OCI-LY3 (cell line): ENCODE results near the gene ARL6IP4.

Experiments used
- H2AFZ ChIP-seq: fragments of 200-600, 300-600 bp; shearing (Covaris generic); 2 replicates; pipeline ENCODE4 v1.6.0; 2014; ENCODE audit warnings: antibody characterized with exemption, low read depth, low read length
- H3K27ac ChIP-seq: fragments of 200-600, 300-600 bp; sonication (generic); 2 replicates; pipeline ENCODE4 v1.5.1; 2014; ENCODE audit warnings: mild to moderate bottlenecking, low read length, moderate library complexity, mixed read lengths
- H3K27me3 ChIP-seq: fragments of 200-600, 300-600 bp; sonication (generic); 2 replicates; pipeline ENCODE4 v1.6.1; 2014; ENCODE audit warnings: low read depth, low read length, mixed read lengths
- H3K36me3 ChIP-seq: fragments of 200-600, 300-600 bp; sonication (generic); replicated peaks from 2 replicates; pipeline ENCODE3; 2014; ENCODE audit warnings: low read depth, low read length, mixed read lengths
- H3K4me1 ChIP-seq: fragments of 300-600, 200-600 bp; sonication (generic); 2 replicates; pipeline ENCODE4 v1.6.1; 2014; ENCODE audit warnings: low read length, mixed read lengths
- H3K4me2 ChIP-seq: fragments of 200-600, 300-600 bp; sonication (generic); 2 replicates; pipeline ENCODE4 v1.6.1; 2014; ENCODE audit warnings: low read length, mixed read lengths
- H3K4me3 ChIP-seq: fragments of 300-600, 200-600 bp; sonication (generic); 2 replicates; pipeline ENCODE4 v1.5.1; 2014; ENCODE audit warnings: antibody characterized with exemption, mild to moderate bottlenecking, low read length, moderate library complexity
- H3K79me2 ChIP-seq: fragments of 300-600, 200-600 bp; shearing (Covaris generic); 2 replicates; pipeline ENCODE4 v1.6.1; 2014; ENCODE audit warnings: mild to moderate bottlenecking, low read length, mixed read lengths
- H3K9ac ChIP-seq: fragments of 300-600, 200-600 bp; shearing (Covaris generic); 2 replicates; pipeline ENCODE4 v1.6.0; 2014; ENCODE audit warnings: mild to moderate bottlenecking, low read length, moderate library complexity
- H3K9me3 ChIP-seq: fragments of 200-600, 300-600 bp; shearing (Covaris generic); 2 replicates; pipeline ENCODE4 v1.6.1; 2014; ENCODE audit warnings: low read length, mixed read lengths; ENCODE audit not compliant: insufficient read depth
- H4K20me1 ChIP-seq: fragments of 200-600, 300-600 bp; sonication (generic); 2 replicates; pipeline ENCODE4 v1.6.1; 2016; ENCODE audit warnings: low read length, mixed read lengths; ENCODE audit not compliant: insufficient read depth
- CTCF ChIP-seq: fragments of 200-600, 300-600 bp; sonication (generic); IDR thresholded peaks from 2 replicates; pipeline ENCODE4 v1.5.1; 2014; ENCODE audit warnings: antibody characterized with exemption, low read length, low read depth
- EZH2phosphoT487 ChIP-seq: fragments of 200-600 bp; shearing (Covaris generic); IDR thresholded peaks from 2 replicates; pipeline ENCODE4 v1.6.1; 2018; ENCODE audit warnings: antibody characterized with exemption, mixed run types, low read depth

The ARL6IP4 gene

DNA sequence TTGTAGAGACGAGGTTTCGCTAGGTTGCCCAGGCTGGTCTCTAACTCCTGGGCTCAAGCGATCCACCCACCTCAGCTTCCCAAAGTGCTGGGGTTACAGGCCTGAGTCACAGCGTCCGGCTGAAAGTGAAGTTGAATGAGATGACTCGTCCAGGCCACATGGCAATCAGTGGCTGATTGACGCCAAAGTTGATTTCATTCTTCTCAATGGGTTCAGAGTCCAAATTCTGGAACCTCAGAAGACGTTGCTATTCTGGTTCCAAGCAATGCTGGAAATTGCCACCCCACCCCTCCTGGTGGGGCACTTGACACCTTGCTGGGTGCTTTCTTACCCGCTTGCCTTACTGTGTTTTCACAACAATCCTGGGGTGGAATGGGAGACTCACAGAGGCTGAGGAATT lies 29.1 kb upstream of the ARL6IP4 start:
- no peaks in the 10 kb centered on the region for H4K20me1 ChIP-seq
- no peaks in the 10 kb centered on the region for H3K36me3 ChIP-seq
- H3K27ac ChIP-seq: no peak overlapping the region
- no peak overlapping the region for H2AFZ ChIP-seq
- no peaks in the 10 kb centered on the region for H3K9me3 ChIP-seq
- peaks cover 12% of the 10 kb centered on the region; the same call in 1 of the 2 replicates for H3K4me1 ChIP-seq
- H3K27me3 ChIP-seq: peaks cover 6% of the 10 kb centered on the region; the same call in 1 of the 2 replicates
- H3K9ac ChIP-seq: no peak overlapping the region
- H3K4me3 ChIP-seq: no peak overlapping the region
- no peak overlapping the region for H3K4me2 ChIP-seq
- H3K79me2 ChIP-seq: no peaks in the 10 kb centered on the region
- TF ChIP-seq EZH2phosphoT487 (no peak), CTCF (no peak)

DNA sequence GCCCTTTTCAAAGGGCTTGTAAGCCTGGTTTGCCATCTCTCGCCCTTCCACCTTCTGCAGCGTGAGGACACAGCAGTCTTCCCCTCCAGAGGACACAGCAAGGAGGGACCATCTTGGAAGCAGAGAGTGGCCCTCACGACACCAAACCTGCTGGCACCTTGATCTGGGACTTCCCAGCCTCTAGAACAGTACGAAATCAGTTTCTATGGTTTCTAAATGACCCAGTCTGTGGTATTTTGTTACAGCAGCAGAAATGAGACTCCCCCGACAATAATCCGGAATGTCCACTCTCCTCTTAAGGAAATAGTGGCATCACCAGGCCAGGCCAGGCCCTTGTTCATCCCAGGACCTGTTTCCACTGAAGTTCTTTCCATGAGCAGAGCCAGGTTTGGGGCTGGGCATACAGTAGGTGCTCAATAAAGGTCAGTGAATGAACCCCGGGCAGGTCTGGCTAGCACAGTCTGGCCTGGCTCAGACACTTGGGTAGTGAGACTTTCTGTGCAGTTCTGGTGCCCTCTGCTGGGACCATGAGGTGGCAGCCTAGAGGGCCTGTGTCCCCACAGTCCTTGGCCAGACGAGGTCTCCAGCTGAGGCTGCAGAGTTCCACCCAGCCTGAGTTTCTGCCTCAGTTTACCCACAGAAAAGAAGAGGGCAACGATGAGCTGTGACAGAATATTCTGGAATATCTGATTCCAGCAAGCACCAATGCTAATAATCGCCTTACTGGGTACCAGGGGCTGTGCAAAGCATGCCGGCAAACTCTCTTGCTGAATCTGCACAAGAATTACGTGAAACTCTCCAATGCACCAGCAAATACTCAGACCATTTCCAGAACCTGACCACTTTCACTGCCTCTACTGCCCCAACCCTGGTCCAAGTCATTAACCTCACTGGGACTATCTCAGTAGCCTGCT lies 28.2 kb upstream of the ARL6IP4 start:
- peaks cover 6% of the 10 kb centered on the region; the same call in 1 of the 2 replicates for H3K27me3 ChIP-seq
- H3K79me2 ChIP-seq: no peaks in the 10 kb centered on the region
- H3K4me3 ChIP-seq: no peak overlapping the region
- no peaks in the 10 kb centered on the region for H3K36me3 ChIP-seq
- peaks cover 5% of the 10 kb centered on the region; the same call in 1 of the 2 replicates for H3K4me1 ChIP-seq
- no peak overlapping the region for H3K4me2 ChIP-seq
- no peaks in the 10 kb centered on the region for H3K9me3 ChIP-seq
- TF ChIP-seq EZH2phosphoT487 (no peak), CTCF (peak; percentile 92)
- H3K27ac ChIP-seq: no peak overlapping the region
- no peak overlapping the region for H3K9ac ChIP-seq
- H4K20me1 ChIP-seq: no peaks in the 10 kb centered on the region
- no peak overlapping the region for H2AFZ ChIP-seq

DNA sequence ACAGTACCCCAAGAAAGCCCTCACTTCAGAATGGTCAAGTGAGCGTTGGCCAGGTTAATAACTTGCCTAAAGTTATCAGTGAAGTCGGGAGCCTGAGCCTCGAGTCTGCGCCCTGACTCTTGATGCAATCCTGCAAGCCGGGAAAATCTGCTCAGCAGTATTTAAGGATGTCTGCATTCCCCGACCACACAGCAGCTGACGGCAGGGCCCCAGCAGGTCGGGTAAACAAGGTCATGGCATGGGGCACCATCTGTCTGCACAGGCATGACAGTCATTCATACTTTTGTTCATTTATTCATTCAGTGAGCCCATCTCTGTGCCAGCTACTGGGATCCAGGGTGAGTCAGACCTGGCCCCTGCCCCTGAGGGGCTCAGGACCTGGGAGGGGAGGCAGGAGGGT lies 25.3 kb upstream of the ARL6IP4 start:
- Histone ChIP-seq H3K36me3 (no peaks in the 10 kb centered on the region), H3K4me1 (peaks cover 5% of the 10 kb centered on the region; the same call in 1 of the 2 replicates), H3K27ac (no peak overlapping the region), H3K27me3 (peaks cover 6% of the 10 kb centered on the region; the same call in 1 of the 2 replicates), H2AFZ (no peak overlapping the region), H3K9ac (no peak overlapping the region), H3K4me2 (no peak overlapping the region), H3K79me2 (no peaks in the 10 kb centered on the region), H3K9me3 (no peaks in the 10 kb centered on the region), H4K20me1 (no peaks in the 10 kb centered on the region), H3K4me3 (no peak overlapping the region)
- TF ChIP-seq EZH2phosphoT487 (no peak), CTCF (no peak)

DNA sequence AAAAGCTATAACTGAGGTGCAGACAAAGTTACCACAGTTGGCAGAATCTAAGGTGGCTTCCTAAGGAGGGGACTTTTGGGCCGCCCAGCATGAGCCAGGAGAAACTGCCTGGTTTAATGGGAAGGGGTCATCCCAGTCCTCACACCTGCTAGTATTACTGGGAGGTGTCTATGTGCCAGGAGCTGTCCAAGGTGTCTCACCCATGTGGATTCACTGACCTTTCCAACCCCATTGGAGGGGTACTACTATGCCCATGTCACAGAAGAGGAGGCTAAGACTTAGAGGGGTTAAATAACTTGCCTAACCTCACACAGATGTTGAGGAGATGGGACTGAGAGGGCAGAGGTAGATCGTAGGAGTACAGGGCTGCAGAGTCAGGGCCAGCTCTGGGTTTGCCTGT lies 24.4 kb upstream of the ARL6IP4 start:
- no peak overlapping the region for H3K4me3 ChIP-seq
- no peaks in the 10 kb centered on the region for H3K9me3 ChIP-seq
- no peak overlapping the region for H3K27ac ChIP-seq
- no peak for TF ChIP-seq EZH2phosphoT487
- TF ChIP-seq CTCF: no peak
- H4K20me1 ChIP-seq: no peaks in the 10 kb centered on the region
- no peaks in the 10 kb centered on the region for H3K79me2 ChIP-seq
- H3K4me1 ChIP-seq: peaks cover 5% of the 10 kb centered on the region; the same call in 1 of the 2 replicates
- peaks cover 6% of the 10 kb centered on the region; the same call in 1 of the 2 replicates for H3K27me3 ChIP-seq
- no peak overlapping the region for H2AFZ ChIP-seq
- no peaks in the 10 kb centered on the region for H3K36me3 ChIP-seq
- H3K9ac ChIP-seq: no peak overlapping the region
- H3K4me2 ChIP-seq: no peak overlapping the region
